Kidney glomerular epithelial cell (primary cell): ENCODE data around the gene NRARP.

Source experiments
- DNase-seq: peaks from one replicate; lab custom pipeline; 2025; lab: John Stamatoyannopoulos, UW

NRARP gene

GRCh38 chr9:137297966-137298365 lies 4.1 kb downstream of the NRARP start:
- DNase-seq: no peak

- DNase-seq: no peak
Measured at GRCh38 chr9:137296670-137297664, 5.1 kb downstream of the NRARP start.

GRCh38 chr9:137295849-137296669 lies 6.0 kb downstream of the NRARP start:
- DNase-seq: no peak

GRCh38 chr9:137295238-137295811 lies 6.7 kb downstream of the NRARP start:
- DNase-seq: no peak

- DNase-seq: no peak
Measured at GRCh38 chr9:137294681-137295237, 7.3 kb downstream of the NRARP start.

GRCh38 chr9:137294091-137294680 lies 7.9 kb downstream of the NRARP start:
- DNase-seq: no peak

GRCh38 chr9:137293482-137294090 lies 8.5 kb downstream of the NRARP start:
- no peak for DNase-seq

- DNase-seq: no peak
Measured at GRCh38 chr9:137293094-137293481, 9.0 kb downstream of the NRARP start.

GRCh38 chr9:137286975-137287383 lies 15.1 kb downstream of the NRARP start:
- DNase-seq: peak; percentile 11

GRCh38 chr9:137281345-137282116 lies 20.5 kb downstream of the NRARP start:
- no peak for DNase-seq

GRCh38 chr9:137280474-137281344 lies 21.4 kb downstream of the NRARP start:
- DNase-seq: no peak

GRCh38 chr9:137279741-137280473 lies 22.2 kb downstream of the NRARP start:
- DNase-seq: no peak

- DNase-seq: no peak
Measured at GRCh38 chr9:137278721-137279711, 23.1 kb downstream of the NRARP start.

- DNase-seq: no peak
Measured at GRCh38 chr9:137278061-137278701, 23.9 kb downstream of the NRARP start.

GRCh38 chr9:137277329-137278041 lies 24.6 kb downstream of the NRARP start, which contains the start of gene TOR4A:
TOR4A (plus strand) TSS chr9:137277726; CDS start chr9:137278690, 964 bp downstream.
- DNase-seq: peak; percentile 46
